ENCODE measurements around the gene C2CD4C. TPM values are rescaled to one million over a fixed set of nuclear protein-coding genes. Genes with fewer than 3 reads are reported as not detected.
"Not testable (repeated sequence)": the region's sequence is repeated elsewhere in the genome, so short reads cannot be mapped to it uniquely, and the experiment has no call there.

The C2CD4C gene
- total RNA-seq, 2 donors from 2014 or later: 0.52 to 0.96 TPM

GRCh38 chr19:384799-385169 lies 24.2 kb downstream of the C2CD4C start:
- Histone ChIP-seq H3K36me3 (no peaks in the 10 kb centered on the region), H3K27ac (no peak overlapping the region), H3K9ac (ENCODE audit: low read depth in 2 of 2, low read length in 2 of 2) (no peak overlapping the region), H3K27me3 (peaks cover 12% of the 10 kb centered on the region), H3K9me3 (no peaks in the 10 kb centered on the region), H3K4me3 (no peak overlapping the region), H3K4me1 (no peaks in the 10 kb centered on the region)
- TF ChIP-seq CTCF (IDR thresholded peaks at IDR 0.05): no peak
- no peak for DNase-seq
- intact Hi-C loops (cut with DNase I): loop anchor here (10.0 kb wide), 1 partner anchor 90 kb away; a partner anchor contains a TSS

GRCh38 chr19:383922-384798 lies 24.8 kb downstream of the C2CD4C start:
- Histone ChIP-seq H3K36me3 (no peaks in the 10 kb centered on the region), H3K27ac (no peak overlapping the region), H3K4me3 (no peak overlapping the region), H3K27me3 (peaks cover 12% of the 10 kb centered on the region), H3K4me1 (no peaks in the 10 kb centered on the region), H3K9me3 (no peaks in the 10 kb centered on the region), H3K9ac (ENCODE audit: low read depth in 2 of 2, low read length in 2 of 2) (no peak overlapping the region)
- intact Hi-C loops (cut with DNase I): loop anchor here (10.0 kb wide), 1 partner anchor 91 kb away; a partner anchor contains a TSS
- TF ChIP-seq CTCF (IDR thresholded peaks at IDR 0.05): no peak
- DNase-seq: no peak

GRCh38 chr19:383040-383439 lies 25.9 kb downstream of the C2CD4C start:
- H3K9ac ChIP-seq (ENCODE audit: low read depth in 2 of 2, low read length in 2 of 2): no peak overlapping the region
- no peaks in the 10 kb centered on the region for H3K4me1 ChIP-seq
- intact Hi-C loops (cut with DNase I): loop anchor here (10.0 kb wide), 1 partner anchor 92 kb away; a partner anchor contains a TSS
- peaks cover 12% of the 10 kb centered on the region for H3K27me3 ChIP-seq
- H3K9me3 ChIP-seq: no peaks in the 10 kb centered on the region
- TF ChIP-seq CTCF (IDR thresholded peaks at IDR 0.05): no peak
- DNase-seq: no peak
- H3K4me3 ChIP-seq: no peak overlapping the region
- no peak overlapping the region for H3K27ac ChIP-seq
- H3K36me3 ChIP-seq: no peaks in the 10 kb centered on the region

GRCh38 chr19:382578-382977 lies 26.4 kb downstream of the C2CD4C start:
- H3K4me3 ChIP-seq; H3K9ac ChIP-seq (ENCODE audit: low read depth in 2 of 2, low read length in 2 of 2); H3K36me3 ChIP-seq; H3K9me3 ChIP-seq; H3K27ac ChIP-seq; DNase-seq; H3K4me1 ChIP-seq: not testable (repeated sequence)
- intact Hi-C loops (cut with DNase I): loop anchor here (10.0 kb wide), 1 partner anchor 92 kb away; a partner anchor contains a TSS
- peaks cover 12% of the 10 kb centered on the region for H3K27me3 ChIP-seq

GRCh38 chr19:381901-382300 lies 27.0 kb downstream of the C2CD4C start:
- not testable (repeated sequence) for H3K9ac ChIP-seq (ENCODE audit: low read depth in 2 of 2, low read length in 2 of 2); H3K27ac ChIP-seq; H3K4me1 ChIP-seq; H3K9me3 ChIP-seq; DNase-seq; H3K36me3 ChIP-seq; H3K4me3 ChIP-seq
- intact Hi-C loops (cut with DNase I): loop anchor here (10.0 kb wide), 1 partner anchor 93 kb away; a partner anchor contains a TSS
- peaks cover 12% of the 10 kb centered on the region for H3K27me3 ChIP-seq

GRCh38 chr19:380618-381219 lies 28.2 kb downstream of the C2CD4C start:
- not testable (repeated sequence) for H3K9ac ChIP-seq (ENCODE audit: low read depth in 2 of 2, low read length in 2 of 2); H3K9me3 ChIP-seq; H3K4me1 ChIP-seq; DNase-seq; H3K27ac ChIP-seq; H3K36me3 ChIP-seq; H3K4me3 ChIP-seq
- peaks cover 12% of the 10 kb centered on the region for H3K27me3 ChIP-seq
- intact Hi-C loops (cut with DNase I): loop anchor here (10.0 kb wide), 1 partner anchor 94 kb away; a partner anchor contains a TSS

Data from colonic mucosa (tissue), 4 donors.